Activated CD8-positive, alpha-beta memory T cell treated with anti-CD3 and anti-CD28 coated beads, Interleukin-2, amount 10 ng/mL, durations not matched to agents 7 days and 5 days (primary cell): Measurements from ENCODE around the gene SGMS1. TPM values are rescaled to one million over a fixed set of nuclear protein-coding genes. Genes with fewer than 3 reads are reported as not detected.

Experiments used
- ATAC-seq: fragments of 150-1000 bp; cut with Tn5 transposase; one replicate; pipeline ENCODE4 v1.10.0; 2021; ENCODE audit warnings: moderate library complexity
- CTCF ChIA-PET: fragments of 350-600 bp; sonication (Branson Sonifier 250); formaldehyde crosslinking; loops from one replicate; lab custom pipeline; 2021; ENCODE audit warnings: antibody characterized with exemption; lab: Charles Lee
- DNase-seq: peaks from one replicate; pipeline ENCODE4 v3.0.0-alpha.2; 2020
- H3K27ac Mint-ChIP-seq: one replicate; pipeline ENCODE4 v1.8.0; 2021; ENCODE audit warnings: mild to moderate bottlenecking, mixed read lengths
- H3K27me3 Mint-ChIP-seq: one replicate; pipeline ENCODE4 v1.8.0; 2021; ENCODE audit warnings: mixed read lengths
- H3K36me3 Mint-ChIP-seq: one replicate; pipeline ENCODE4 v1.8.0; 2021; ENCODE audit warnings: mild to moderate bottlenecking, mixed read lengths
- H3K4me1 Mint-ChIP-seq: one replicate; pipeline ENCODE4 v1.8.0; 2021; ENCODE audit warnings: mixed read lengths
- H3K4me3 Mint-ChIP-seq: one replicate; pipeline ENCODE4 v1.8.0; 2021; ENCODE audit warnings: mild to moderate bottlenecking, moderate library complexity, mixed read lengths
- H3K9me3 Mint-ChIP-seq: one replicate; pipeline ENCODE4 v1.8.0; 2022; ENCODE audit warnings: low read depth, mixed read lengths
- total RNA-seq, 2 experiments: library from RNA; stranded (reverse); gene quantifications; one replicate each; pipeline ENCODE4 v1.2.3, GENCODE V29; 2021

SGMS1 gene
- total RNA-seq, 2 experiments from 2014 or later: 37.0 to 38.4 TPM

DNA sequence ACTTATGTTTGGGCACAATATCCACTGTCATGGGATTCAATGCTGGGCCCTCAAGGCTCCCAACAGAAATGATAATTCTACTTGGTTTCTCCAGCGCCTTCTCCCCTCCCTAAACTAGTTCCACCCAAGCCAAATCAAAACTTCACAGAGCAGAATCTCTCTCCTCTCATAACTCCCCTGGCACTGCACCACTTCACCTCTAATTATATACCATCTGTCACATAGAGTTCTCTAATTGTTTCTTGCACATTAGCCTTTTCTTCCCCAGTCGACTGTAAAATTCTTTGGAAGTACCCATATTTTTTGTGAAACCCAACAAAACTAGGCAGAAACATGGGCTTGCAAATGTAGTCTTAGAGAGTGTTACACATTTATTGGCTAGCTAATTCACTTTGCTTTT, 8.1 kb downstream of the SGMS1 start:
- Mint-ChIP-seq H3K27ac (no peak overlapping the region), H3K4me1 (peaks cover 29% of the 10 kb centered on the region), H3K36me3 (no peaks in the 10 kb centered on the region), H3K4me3 (no peak overlapping the region), H3K9me3 (no peaks in the 10 kb centered on the region), H3K27me3 (no peaks in the 10 kb centered on the region)
- DNase-seq (no peak), ATAC-seq (no peak)
- CTCF ChIA-PET: no interaction called here

GRCh38 chr10:50614444-50615137, 9.2 kb downstream of the SGMS1 start:
- ATAC-seq (no peak), DNase-seq (no peak)
- CTCF ChIA-PET: no interaction called here
- H3K27ac Mint-ChIP-seq: no peak overlapping the region
- peaks cover 24% of the 10 kb centered on the region for H3K4me1 Mint-ChIP-seq
- H3K36me3 Mint-ChIP-seq: no peaks in the 10 kb centered on the region
- no peaks in the 10 kb centered on the region for H3K27me3 Mint-ChIP-seq
- H3K4me3 Mint-ChIP-seq: no peak overlapping the region
- H3K9me3 Mint-ChIP-seq: no peaks in the 10 kb centered on the region

GRCh38 chr10:50613726-50614443, 9.9 kb downstream of the SGMS1 start:
- CTCF ChIA-PET: interaction anchor here (1.2 to 1.8 kb wide), 3 partner anchors 8 to 27 kb away, joined by 3 to 6 read pairs (median 3); no protein-coding TSS in a partner anchor
- no peaks in the 10 kb centered on the region for H3K36me3 Mint-ChIP-seq
- DNase-seq: no peak
- ATAC-seq: no peak
- H3K27ac Mint-ChIP-seq: no peak overlapping the region
- peaks cover 22% of the 10 kb centered on the region for H3K4me1 Mint-ChIP-seq
- no peaks in the 10 kb centered on the region for H3K27me3 Mint-ChIP-seq
- H3K4me3 Mint-ChIP-seq: no peak overlapping the region
- no peaks in the 10 kb centered on the region for H3K9me3 Mint-ChIP-seq

DNA sequence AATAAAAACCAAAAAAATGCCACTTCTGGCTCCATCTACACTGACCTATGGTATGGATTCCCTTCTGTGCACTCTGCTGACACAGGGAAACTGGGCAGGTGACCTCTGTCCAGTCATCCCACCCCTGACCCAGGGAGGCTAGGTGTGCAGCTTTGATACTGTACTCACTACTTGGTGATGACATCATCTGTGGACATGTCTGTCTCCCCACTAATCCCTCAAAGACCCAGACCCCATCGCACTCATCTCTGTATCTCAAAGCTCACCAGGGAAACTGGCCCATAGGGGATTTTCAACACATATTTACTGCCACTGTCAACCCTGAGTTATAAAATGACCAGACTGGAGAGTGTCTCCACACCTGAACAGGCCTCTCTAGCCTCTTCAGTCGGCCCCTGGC, 10.6 kb downstream of the SGMS1 start:
- CTCF ChIA-PET: interaction anchor here (0.8 to 1.8 kb wide), 6 partner anchors 8 to 218 kb away, joined by 3 to 6 read pairs (median 3); no protein-coding TSS in a partner anchor
- no peaks in the 10 kb centered on the region for H3K27me3 Mint-ChIP-seq
- H3K4me3 Mint-ChIP-seq: no peak overlapping the region
- ATAC-seq: peak; percentile 27
- no peaks in the 10 kb centered on the region for H3K36me3 Mint-ChIP-seq
- no peaks in the 10 kb centered on the region for H3K9me3 Mint-ChIP-seq
- DNase-seq: no peak
- H3K27ac Mint-ChIP-seq: no peak overlapping the region
- peaks cover 20% of the 10 kb centered on the region for H3K4me1 Mint-ChIP-seq

DNA sequence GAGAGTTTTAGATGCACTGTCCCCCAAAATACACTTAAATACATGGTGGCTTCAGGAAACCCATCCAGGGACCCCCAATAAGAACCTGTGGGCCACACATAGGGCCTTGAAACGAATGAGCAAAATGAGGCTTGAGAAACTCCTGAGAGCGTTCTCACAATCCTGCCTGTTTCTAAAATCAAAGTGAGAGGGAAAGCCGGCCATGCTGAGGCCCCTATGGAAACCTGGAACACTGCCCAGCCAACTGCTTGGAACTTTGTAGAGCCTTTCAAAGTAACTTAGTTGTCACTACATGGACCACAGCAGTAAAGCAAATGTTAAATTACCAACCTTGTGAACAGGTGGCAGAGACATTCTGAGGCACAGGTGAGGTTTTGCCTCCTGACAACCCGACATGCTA, 13.4 kb downstream of the SGMS1 start:
- Mint-ChIP-seq H3K27ac (no peak overlapping the region), H3K9me3 (no peaks in the 10 kb centered on the region), H3K4me3 (no peak overlapping the region), H3K4me1 (peaks cover 35% of the 10 kb centered on the region), H3K27me3 (no peaks in the 10 kb centered on the region), H3K36me3 (no peaks in the 10 kb centered on the region)
- DNase-seq: no peak
- ATAC-seq: no peak
- CTCF ChIA-PET: interaction anchor here (1.1 kb wide), 1 partner anchor 10 kb away, joined by 3 read pairs; no protein-coding TSS in a partner anchor

DNA sequence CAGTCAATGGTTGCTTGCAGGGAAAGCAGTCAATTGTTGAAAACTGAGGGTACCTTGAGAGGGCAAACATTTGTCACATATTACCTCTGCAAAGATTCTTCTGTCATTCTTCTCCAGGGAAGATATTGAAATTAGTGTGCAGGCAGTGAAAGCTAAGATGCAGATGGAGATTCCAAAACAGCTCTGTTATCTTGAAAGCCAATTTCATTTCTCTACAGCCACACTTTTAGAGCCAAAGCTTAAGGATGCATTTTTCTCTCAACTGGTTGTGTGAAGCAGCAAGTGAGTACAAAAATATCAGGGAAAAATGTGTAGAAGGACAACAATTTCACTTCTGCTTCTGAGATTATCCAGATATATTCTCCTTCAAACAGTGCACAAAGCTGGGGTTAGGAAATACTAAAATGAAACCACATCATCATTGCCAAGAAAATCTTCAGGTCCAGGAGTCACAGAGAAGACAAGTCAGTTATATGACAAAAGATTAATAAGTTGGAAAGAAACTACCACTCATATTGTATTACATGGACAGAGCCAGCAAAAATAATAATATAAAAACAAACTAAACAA, 16.3 kb downstream of the SGMS1 start:
- no peak for DNase-seq
- CTCF ChIA-PET: no interaction called here
- H3K9me3 Mint-ChIP-seq: no peaks in the 10 kb centered on the region
- no peaks in the 10 kb centered on the region for H3K36me3 Mint-ChIP-seq
- H3K4me3 Mint-ChIP-seq: no peak overlapping the region
- no peak overlapping the region for H3K27ac Mint-ChIP-seq
- ATAC-seq: no peak
- H3K27me3 Mint-ChIP-seq: no peaks in the 10 kb centered on the region
- peaks cover 45% of the 10 kb centered on the region for H3K4me1 Mint-ChIP-seq

DNA sequence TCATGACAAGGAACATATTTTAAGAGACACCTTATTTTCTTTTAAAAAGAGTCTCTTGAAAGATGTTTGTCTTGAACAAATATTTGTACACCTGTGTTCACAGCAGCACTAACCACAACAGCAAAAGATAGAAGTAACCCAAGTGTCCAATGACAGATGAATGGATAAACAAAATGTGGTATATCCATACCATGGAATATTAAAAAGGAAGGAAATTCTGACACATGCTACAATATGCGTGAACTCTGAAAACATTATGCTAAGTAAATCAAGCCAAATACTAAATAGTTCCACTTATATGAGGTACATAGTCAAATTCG, 17.8 kb downstream of the SGMS1 start:
- no peak overlapping the region for H3K4me3 Mint-ChIP-seq
- ATAC-seq (no peak), DNase-seq (no peak)
- CTCF ChIA-PET: interaction anchor here (1.0 to 1.2 kb wide), 2 partner anchors 16 kb away, joined by 3 to 9 read pairs; no protein-coding TSS in a partner anchor
- no peaks in the 10 kb centered on the region for H3K9me3 Mint-ChIP-seq
- H3K4me1 Mint-ChIP-seq: peaks cover 52% of the 10 kb centered on the region
- no peaks in the 10 kb centered on the region for H3K36me3 Mint-ChIP-seq
- no peak overlapping the region for H3K27ac Mint-ChIP-seq
- H3K27me3 Mint-ChIP-seq: no peaks in the 10 kb centered on the region

DNA sequence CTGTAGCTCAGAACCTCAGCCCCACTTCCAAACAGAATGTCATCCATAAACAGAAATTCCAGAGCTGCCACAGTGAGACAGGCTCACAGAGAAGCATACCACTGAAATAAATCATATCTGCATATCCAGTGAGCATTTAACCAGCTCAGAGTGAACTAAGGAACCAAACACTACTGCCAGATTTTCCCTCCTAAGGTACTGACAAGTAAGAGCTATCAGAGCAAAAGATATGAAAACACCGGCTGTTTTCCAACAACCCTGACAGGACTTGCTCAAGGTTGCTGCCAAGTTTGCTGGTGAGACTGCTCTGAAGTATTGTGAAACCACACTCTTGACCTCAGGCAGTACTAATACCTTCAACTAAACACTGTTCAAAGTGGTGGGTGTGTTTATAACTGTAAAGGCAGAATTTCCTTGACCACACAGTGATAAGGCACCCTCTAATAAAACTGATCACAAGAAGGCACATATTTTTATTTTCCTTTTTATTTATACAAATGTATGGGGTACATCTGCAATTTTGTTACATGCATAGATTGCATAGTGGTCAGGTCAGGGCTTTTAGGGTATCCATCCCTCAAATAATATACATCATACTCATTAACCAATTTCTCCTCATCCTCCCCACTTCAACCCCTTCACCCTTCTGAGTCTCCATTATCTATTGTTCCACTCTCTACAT, 18.3 kb downstream of the SGMS1 start:
- DNase-seq: peak; percentile 47
- CTCF ChIA-PET: interaction anchor here (1.0 to 1.5 kb wide), 5 partner anchors 8 to 16 kb away, joined by 3 to 9 read pairs (median 3); no protein-coding TSS in a partner anchor
- Mint-ChIP-seq H3K36me3 (no peaks in the 10 kb centered on the region), H3K4me1 (peaks cover 56% of the 10 kb centered on the region), H3K27ac (peak overlapping the region; percentile 69), H3K9me3 (no peaks in the 10 kb centered on the region), H3K4me3 (no peak overlapping the region), H3K27me3 (no peaks in the 10 kb centered on the region)
- peak; percentile 38 for ATAC-seq

DNA sequence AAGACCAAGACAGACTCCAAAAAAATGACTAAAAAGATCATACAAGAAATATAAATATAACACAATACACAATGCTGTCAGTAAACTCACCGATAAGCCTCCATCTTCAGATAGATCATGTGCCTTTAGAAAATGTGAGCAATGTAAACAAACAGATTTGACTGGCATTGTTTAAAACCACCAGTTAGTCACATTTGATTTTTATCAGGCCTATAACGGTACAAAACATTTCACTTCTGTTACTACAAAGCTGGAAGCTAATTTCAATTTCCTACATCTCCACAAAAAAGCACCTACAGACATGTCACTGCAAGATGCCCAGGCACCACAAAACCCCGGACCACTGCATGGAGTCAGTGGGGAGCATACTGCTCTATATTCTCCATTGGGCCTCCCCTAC, 18.9 kb downstream of the SGMS1 start:
- peaks cover 59% of the 10 kb centered on the region for H3K4me1 Mint-ChIP-seq
- H3K27ac Mint-ChIP-seq: peak overlapping the region; percentile 69
- no peaks in the 10 kb centered on the region for H3K9me3 Mint-ChIP-seq
- H3K4me3 Mint-ChIP-seq: peak overlapping the region; percentile 2
- no peak for DNase-seq
- CTCF ChIA-PET: interaction anchor here (1.0 to 1.5 kb wide), 6 partner anchors 9 to 70 kb away, joined by 3 to 9 read pairs (median 3); no protein-coding TSS in a partner anchor
- no peaks in the 10 kb centered on the region for H3K27me3 Mint-ChIP-seq
- peak; percentile 28 for ATAC-seq
- H3K36me3 Mint-ChIP-seq: no peaks in the 10 kb centered on the region

GRCh38 chr10:50604049-50604640, 19.6 kb downstream of the SGMS1 start:
- no peaks in the 10 kb centered on the region for H3K36me3 Mint-ChIP-seq
- H3K27me3 Mint-ChIP-seq: no peaks in the 10 kb centered on the region
- ATAC-seq (peak; percentile 73), DNase-seq (no peak)
- peak overlapping the region; percentile 74 for H3K27ac Mint-ChIP-seq
- no peaks in the 10 kb centered on the region for H3K9me3 Mint-ChIP-seq
- CTCF ChIA-PET: interaction anchor here (1.1 to 1.5 kb wide), 4 partner anchors 8 to 69 kb away, joined by 3 read pairs; no protein-coding TSS in a partner anchor
- H3K4me3 Mint-ChIP-seq: peak overlapping the region; percentile 64
- peaks cover 61% of the 10 kb centered on the region for H3K4me1 Mint-ChIP-seq

DNA sequence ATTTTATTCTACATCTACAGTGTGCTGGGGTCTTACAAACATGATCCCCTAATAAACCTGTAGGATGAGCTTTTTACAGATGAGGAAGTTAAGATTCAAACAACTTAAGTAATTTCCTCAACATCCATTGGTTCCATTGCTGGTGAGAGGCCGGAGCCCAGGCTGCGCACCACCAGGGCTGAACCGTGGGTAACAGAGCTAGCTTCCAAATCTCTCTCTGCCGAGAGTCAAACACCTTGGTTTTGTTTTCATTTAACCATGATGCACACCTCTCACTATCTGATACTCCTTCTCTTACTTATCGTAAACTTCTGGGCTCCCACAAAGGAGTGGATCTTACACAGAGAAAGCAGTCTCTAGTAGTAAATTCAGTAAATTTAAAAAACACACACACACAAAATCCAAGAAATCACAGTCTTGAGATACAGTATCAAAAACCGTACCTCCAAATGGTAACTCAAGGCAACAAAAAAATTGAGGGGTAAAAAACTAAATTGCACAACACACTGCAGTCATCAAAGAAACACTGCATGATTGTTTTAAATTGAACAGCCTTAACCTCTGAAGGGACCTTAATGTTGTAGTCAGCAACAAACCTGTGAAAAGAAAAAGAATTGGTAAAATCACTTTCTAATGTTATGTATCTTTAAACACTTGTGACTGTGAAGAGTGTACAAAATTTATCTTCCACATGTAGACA, 20.5 kb downstream of the SGMS1 start:
- ATAC-seq: no peak
- Mint-ChIP-seq H3K27me3 (no peaks in the 10 kb centered on the region), H3K9me3 (no peaks in the 10 kb centered on the region), H3K4me1 (peaks cover 62% of the 10 kb centered on the region), H3K36me3 (no peaks in the 10 kb centered on the region), H3K4me3 (peak overlapping the region; percentile 33), H3K27ac (no peak overlapping the region)
- no peak for DNase-seq
- CTCF ChIA-PET: no interaction called here

DNA sequence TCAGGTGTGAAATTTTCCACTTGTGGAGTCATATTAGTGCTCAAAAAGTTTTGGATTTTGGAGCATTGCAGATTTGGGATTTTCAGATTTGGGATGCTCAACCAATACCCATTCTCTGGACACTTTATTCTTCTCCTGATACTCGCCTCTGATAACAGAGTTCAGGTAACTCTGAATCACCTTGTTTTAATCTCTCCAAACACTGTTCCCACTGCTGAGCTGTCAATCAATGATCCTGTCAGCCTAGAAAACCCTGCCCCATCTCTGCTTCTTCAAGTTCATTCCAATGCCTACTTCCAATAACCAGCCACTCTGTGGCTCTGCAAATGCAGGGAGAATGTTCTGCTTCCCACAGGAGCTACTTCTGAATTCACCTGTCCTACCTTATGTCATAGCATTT, 21.8 kb downstream of the SGMS1 start:
- Mint-ChIP-seq H3K4me3 (no peak overlapping the region), H3K27me3 (no peaks in the 10 kb centered on the region), H3K9me3 (no peaks in the 10 kb centered on the region), H3K4me1 (peaks cover 55% of the 10 kb centered on the region), H3K36me3 (no peaks in the 10 kb centered on the region), H3K27ac (no peak overlapping the region)
- CTCF ChIA-PET: interaction anchor here (0.7 kb wide), 1 partner anchor 51 kb away, joined by 3 read pairs; no protein-coding TSS in a partner anchor
- no peak for ATAC-seq
- DNase-seq: no peak
